HG03280 (cell line): ENCODE data around the gene SLC37A1.

Experiments
- ATAC-seq: cut with Tn5 transposase; IDR thresholded peaks from one replicate; pipeline ENCODE4 v1.9.1; 2021; ENCODE audit warnings: mild to moderate bottlenecking, moderate library complexity; ENCODE audit not compliant: unreplicated experiment

Gene SLC37A1

GRCh38 chr21:42572906-42573495, 59.3 kb downstream of the SLC37A1 start:
- ATAC-seq = no peak

DNA sequence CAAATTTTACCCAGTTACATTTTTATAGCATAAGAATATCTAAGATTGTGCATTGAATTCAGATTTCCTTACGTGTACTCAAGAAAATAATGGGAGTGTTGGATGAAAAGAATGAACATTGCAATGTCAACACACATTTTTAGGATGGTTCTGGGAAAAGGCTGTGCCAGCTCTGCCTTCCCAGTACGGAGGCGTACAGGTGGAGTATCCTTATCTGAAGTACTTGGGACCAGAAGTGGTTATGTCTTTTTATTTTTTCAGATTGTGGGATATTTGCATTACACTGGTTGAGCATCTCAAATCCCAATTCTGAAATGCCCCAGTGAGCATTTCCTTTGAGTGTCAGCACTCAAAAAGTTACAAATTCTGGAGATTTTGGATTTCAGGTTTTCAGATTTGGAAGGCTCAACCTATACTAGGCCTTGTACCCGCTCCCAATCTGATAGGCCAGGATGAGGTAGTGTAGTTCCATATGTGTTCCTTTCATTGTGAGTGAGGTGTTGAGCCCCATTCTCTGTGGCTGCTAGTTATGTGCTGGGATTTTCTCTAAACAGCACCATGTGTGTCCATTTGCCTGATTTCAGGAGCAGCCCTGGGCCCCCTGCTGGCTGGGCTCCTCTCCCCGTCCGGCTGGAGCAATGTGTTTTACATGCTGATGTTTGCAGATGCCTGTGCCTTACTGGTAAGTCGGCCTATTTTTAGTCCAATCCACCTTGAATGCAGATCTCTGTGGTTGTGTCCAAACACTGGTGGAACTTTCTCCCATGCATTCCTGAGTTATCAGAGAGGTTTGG, 60.8 kb downstream of the SLC37A1 start:
- ATAC-seq = no peak

DNA sequence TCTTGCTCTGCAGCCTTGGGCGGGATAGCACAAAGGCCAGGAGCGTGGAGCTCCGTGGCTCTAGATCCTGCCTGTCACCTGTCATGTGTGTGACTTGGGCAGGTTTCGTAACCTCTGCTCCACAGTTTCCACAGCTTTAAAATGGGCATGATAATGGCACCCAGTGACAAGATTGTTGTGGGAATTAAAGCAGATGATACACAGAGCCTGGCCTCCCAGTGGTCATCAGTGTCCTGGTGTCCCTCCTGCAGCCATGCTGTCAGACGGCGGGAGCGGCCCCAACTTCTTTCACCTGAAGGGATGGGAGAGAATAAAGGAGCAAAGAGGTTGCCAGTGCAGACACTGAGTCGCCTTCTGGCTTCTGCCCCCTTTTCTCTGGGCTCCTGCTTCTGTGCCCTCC, 61.5 kb downstream of the SLC37A1 start:
- ATAC-seq = no peak

DNA sequence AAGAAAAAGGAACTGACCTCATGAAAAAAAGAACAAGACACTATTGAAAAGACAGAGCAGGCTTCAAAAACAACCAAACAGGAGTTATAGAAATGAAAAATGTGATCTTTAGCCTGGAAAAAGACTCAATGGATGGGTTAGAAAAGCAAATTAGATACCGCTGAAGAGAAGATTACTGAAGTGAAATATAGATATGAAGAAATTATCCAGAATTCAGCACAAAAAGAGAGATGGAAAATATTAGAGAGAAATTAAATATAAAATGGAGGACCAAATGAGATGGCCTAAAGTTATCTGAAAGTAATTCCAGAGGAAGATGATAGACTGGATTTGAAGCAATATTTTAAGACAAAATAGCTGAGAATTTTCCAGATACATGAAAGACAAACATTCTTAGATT, 63.0 kb downstream of the SLC37A1 start:
- ATAC-seq = no peak

DNA sequence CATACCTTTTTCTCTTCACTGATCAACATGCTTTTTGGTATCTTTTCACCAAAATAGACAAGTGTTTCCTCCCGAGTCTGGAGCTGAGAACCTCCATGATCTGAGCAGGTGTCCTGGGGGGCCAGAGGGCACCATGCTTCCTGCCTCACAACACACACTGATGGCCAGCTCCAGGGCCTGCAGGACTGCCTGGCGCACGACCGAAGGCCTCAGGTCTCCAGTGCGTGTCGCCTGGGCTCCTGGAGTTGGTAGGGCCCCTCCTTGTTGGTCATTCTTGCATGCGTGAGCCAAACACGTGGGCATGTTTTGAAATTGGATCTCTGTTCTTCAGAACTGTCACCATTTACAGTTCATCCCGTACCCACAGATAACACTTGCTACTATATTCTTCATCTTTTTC, 64.4 kb downstream of the SLC37A1 start:
- ATAC-seq = no peak

DNA sequence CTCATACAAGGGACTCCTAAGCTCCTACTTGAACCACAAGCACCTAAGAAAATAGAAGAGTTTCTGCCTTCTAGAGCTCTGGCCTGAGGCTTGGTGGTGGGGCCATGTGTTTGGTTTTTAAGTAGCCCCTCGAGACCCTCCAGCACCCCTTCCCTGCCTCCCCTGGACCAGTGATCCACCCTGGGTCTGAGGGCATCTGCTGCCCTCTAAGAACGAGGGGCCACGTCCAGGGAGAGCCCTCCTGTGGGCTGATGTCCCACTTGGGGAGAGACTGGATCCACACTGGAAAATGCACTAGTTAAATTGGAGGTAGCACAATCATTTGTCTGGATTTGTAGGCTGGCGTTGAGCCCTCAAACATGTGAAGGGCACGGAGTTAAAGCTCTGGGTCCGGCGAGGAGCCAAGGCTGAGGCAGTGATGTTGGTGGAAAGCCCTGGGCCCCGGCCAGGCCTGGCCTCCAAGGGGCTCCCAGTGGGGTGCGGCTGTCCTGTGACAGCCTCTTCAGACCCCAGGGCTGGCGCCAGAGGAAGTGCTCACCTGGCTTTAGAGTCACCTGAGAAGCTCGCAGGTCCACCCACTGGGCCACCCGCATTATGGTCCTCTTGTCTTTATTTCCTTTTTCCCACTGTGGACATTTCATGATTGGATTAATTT, 65.2 kb downstream of the SLC37A1 start:
- no peak for ATAC-seq

GRCh38 chr21:42579456-42580075, 65.9 kb downstream of the SLC37A1 start:
- no peak for ATAC-seq

GRCh38 chr21:42580076-42580792, 66.6 kb downstream of the SLC37A1 start:
- no peak for ATAC-seq

DNA sequence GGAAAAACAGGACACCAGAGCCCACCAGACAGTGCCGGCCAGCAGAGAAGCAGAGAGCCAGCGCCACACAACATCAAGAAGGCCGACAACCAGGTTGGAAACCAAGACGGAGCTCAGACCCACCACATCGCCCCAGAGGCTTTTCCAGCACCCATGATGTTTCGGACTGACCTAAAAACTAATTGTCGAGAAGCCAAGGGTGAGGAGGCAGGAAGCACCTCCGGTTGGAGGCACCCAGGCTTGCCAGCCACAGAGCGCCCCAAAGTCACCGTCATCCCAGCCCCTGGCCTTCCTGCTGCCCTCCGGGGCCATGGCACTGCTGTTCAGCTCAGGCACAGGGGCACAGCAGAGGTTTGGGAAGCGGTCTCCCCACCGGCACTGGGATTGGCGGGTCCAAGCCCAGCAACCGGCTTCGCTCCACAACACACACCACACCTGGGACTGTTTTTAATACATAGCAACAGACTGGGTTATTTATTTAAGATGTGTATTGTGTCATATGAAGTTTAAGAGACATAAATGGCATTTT, 67.2 kb downstream of the SLC37A1 start:
- ATAC-seq = no peak

GRCh38 chr21:42581336-42581992, 67.8 kb downstream of the SLC37A1 start:
- ATAC-seq = no peak

- no peak for ATAC-seq
These were observed 68.5 kb downstream of the SLC37A1 start for GRCh38 chr21:42581993-42582786.

DNA sequence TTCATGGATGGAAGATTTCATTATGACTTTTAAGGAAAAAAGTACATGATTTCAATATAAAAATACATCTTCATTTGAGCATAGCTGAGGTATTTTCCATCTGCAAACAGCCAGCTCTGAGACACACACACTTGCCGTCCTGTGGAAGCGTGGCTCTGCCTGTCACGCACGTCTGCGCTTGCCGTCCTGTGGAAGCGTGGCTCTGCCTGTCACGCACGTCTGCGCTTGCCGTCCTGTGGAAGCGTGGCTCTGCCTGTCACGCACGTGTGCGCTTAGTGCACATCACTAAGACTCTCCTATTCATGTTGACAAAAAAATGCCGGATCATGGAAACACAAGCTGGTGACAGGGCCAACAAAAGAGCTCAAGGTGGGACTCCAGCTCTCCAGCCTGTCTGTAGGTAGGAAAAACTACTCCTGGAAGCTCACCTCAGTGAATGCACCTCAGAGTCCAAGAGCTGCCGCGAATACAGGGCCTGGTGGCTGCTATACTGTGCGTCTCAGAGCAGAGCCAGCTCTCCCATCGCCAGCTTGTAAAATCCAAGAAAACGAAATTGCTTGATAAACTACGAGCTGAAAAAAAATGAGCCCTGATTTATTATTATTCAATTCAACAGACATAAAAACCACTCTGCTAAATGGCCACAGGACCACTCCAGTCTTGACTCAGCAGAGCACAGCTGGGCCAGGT, 69.3 kb downstream of the SLC37A1 start:
- ATAC-seq = no peak

GRCh38 chr21:42583477-42584295, 70.0 kb downstream of the SLC37A1 start:
- ATAC-seq = no peak

DNA sequence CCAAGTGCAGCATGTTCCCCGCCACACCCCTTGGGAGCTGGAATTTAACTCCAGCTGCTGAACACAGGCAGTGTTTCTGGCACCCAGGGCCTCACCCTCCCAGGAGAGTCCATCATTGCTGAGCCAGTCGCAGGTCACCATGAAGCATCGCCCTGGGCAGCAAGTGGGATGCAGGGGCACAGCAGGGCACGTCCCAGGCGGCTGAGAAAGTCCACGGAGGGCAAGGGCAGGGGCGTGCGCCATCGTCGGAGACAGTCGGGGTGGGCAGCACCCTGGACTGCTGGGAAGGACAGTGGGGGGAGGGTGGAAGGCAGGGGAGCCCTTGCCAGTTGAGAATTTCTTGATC, 70.6 kb downstream of the SLC37A1 start:
- ATAC-seq = no peak

- ATAC-seq = no peak
These were observed 72.2 kb downstream of the SLC37A1 start for GRCh38 chr21:42585881-42586280.

DNA sequence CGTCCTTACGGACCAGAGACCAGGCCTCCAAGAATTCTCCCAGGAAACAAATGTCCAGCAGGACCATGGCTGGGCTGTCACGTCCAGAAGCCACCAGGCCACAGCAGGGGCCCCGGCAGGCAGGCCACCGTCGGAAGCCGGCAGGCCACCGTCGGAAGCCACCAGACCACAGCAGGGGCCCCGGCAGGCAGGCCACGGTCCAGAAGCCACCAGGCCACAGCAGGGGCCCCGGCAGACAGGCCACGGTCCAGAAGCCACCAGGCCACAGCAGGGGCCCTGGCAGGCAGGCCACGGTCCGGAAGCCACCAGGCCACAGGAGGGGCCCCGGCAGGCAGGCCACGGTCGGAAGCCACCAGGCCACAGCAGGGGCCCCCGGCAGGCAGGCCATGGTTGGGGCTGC, 72.8 kb downstream of the SLC37A1 start:
- ATAC-seq = no peak

DNA sequence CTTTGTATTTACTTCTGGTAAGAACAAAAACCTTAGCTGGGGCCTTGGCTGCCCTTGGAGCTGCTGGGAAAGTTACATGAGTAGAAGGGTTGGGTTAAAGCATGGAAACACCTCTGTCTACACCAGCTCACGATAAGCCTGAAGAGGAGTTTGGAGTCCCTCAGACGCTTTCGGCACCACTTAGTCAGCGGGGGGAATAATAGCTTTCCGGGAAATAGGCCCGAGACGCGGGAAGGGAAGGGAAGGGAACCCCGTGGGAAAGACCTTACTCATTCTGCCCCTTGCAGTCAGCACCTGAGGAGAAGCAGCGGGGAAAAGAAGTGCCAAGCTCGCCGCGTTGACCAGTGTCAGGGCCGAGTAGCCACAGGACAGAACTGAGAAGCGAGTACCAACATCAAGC, 73.4 kb downstream of the SLC37A1 start:
- no peak for ATAC-seq

- ATAC-seq = no peak
These were observed 76.9 kb downstream of the SLC37A1 start for GRCh38 chr21:42590431-42591131.
